ENCODE results near the gene BCL11B. TPM values are rescaled to one million over a fixed set of nuclear protein-coding genes. Genes with fewer than 3 reads are reported as not detected.

The BCL11B gene
- total and polyA plus RNA-seq, 9 of the 15 experiments (the other 6 are each of a cell fraction or from before 2014, with no cell fraction given), result 0.09 TPM; not detected in 8

- no peak for TF ChIP-seq GTF2F1 (IDR thresholded peaks at IDR 0.05; ENCODE audit: low read depth, low read length)
- TF ChIP-seq CBFB (CRISPR knock-in tag; IDR thresholded peaks at IDR 0.05), result no peak
- TF ChIP-seq LEF1 (IDR thresholded peaks at IDR 0.05), result no peak
Measured at GRCh38 chr14:99191395-99192027, 80.5 kb downstream of the BCL11B start (continued).

GRCh38 chr14:99190696-99191394, 81.2 kb downstream of the BCL11B start:
- no peak overlapping the region for H3K4me2 ChIP-seq (ENCODE audit: insufficient read depth, low read length)
- no peaks in the 10 kb centered on the region for H3K79me2 ChIP-seq (ENCODE audit: control insufficient read depth, insufficient read depth, low read length)
- FAIRE-seq (no peak), ATAC-seq (no peak), DNase-seq (ENCODE audit: extremely low read depth in 1 of 4, low spot score in 3 of 4) (no peak)
- ChIA-PET CTCF (ENCODE audit: low intra/inter-chr PET ratio) (interaction anchor here (0.6 kb wide), 1 partner anchor 84 kb away, joined by 3 read pairs; no protein-coding TSS in a partner anchor), POLR2A (no interaction called here)
- no peaks in the 10 kb centered on the region for H3K36me3 ChIP-seq (ENCODE audit: control insufficient read depth, insufficient read depth, low read length)
- no TSS peak for BruUV-seq (replicated peaks)
- peaks cover 0 to 20% of the 10 kb centered on the region in 2 experiments; a peak in 2 of 5 replicates for H3K27me3 ChIP-seq (ENCODE audit: control insufficient read depth in 2 of 2, insufficient read depth in 2 of 2, low read length in 2 of 2)
- no peak overlapping the region for H2AFZ ChIP-seq (ENCODE audit: low read depth, low read length)
- 0% methylated on average over 5 of the region's 11 CpGs for WGBS (ENCODE audit: insufficient coverage, low coverage, missing lambda C conversion rate)
- H3K9ac ChIP-seq (ENCODE audit: insufficient read depth in 1 of 2, low read depth in 2 of 2, low read length in 2 of 2), result no peak overlapping the region
- intact Hi-C loops (cut with micrococcal nuclease), result no loop called here
- H4K20me1 ChIP-seq (replicated peaks; ENCODE audit: control insufficient read depth, insufficient read depth, low read length), result 0 out of 2 replicates have a peak, but pooled peaks cover 6% of the 10 kb centered on the region
- no peaks in the 10 kb centered on the region for H3K9me3 ChIP-seq (replicated peaks; ENCODE audit: control insufficient read depth, insufficient read depth, low read depth, low read length)
- H3K27ac ChIP-seq (ENCODE audit: extremely low read depth, low read depth, low read length), result no peak overlapping the region
- H3K9me1 ChIP-seq (ENCODE audit: control insufficient read depth, insufficient read depth, low read length), result no peaks in the 10 kb centered on the region
- H3K4me3 ChIP-seq, result no peak overlapping the region
- no peaks in the 10 kb centered on the region; a peak in 1 of 5 replicates for H3K4me1 ChIP-seq (replicated peaks in 1 of 2; ENCODE audit: control insufficient read depth in 2 of 2, insufficient read depth in 2 of 2, low read length in 2 of 2)
- in situ Hi-C loops (cut with MboI), result no loop called here
- TF ChIP-seq ZBTB12 (CRISPR knock-in tag; IDR thresholded peaks at IDR 0.05), result no peak
- no peak for TF ChIP-seq ZNF76 (CRISPR knock-in tag; IDR thresholded peaks at IDR 0.05; ENCODE audit: borderline replicate concordance)
- TF ChIP-seq ZNF511 (CRISPR knock-in tag; IDR thresholded peaks at IDR 0.05), result no peak
- TF ChIP-seq MEF2A (IDR thresholded peaks at IDR 0.05; ENCODE audit: control insufficient read depth, low read depth, low read length), result no peak
- TF ChIP-seq ZFP36 (IDR thresholded peaks at IDR 0.05; ENCODE audit: low read depth, low read length, partially characterized antibody), result no peak
- TF ChIP-seq TEAD4 (IDR thresholded peaks at IDR 0.05; ENCODE audit: low read length), result no peak
- TF ChIP-seq TEAD4 (CRISPR knock-in tag; IDR thresholded peaks at IDR 0.05; ENCODE audit: borderline replicate concordance), result no peak
- no peak for TF ChIP-seq ELF1 (tag; IDR thresholded peaks at IDR 0.05)
- no peak for TF ChIP-seq MLLT1 (IDR thresholded peaks at IDR 0.05)
- no peak for TF ChIP-seq SOX6 (IDR thresholded peaks at IDR 0.05)
